GM12875 (cell line): Measurements from ENCODE around the gene FOXO6.

Source experiments
- H3K4me3 ChIP-seq: one replicate; pipeline ENCODE4 v1.5.1; 2011; ENCODE audit warnings: low read depth, low read length, control low read depth
- TF ChIP-seq, protein P1 (sequence below): IDR thresholded peaks from 2 replicates; pipeline ENCODE4 v1.5.1; 2011; ENCODE audit warnings: low read depth, mild to moderate bottlenecking, control low read depth, inconsistent platforms, low read length, moderate library complexity, borderline replicate concordance; ENCODE audit not compliant: insufficient read depth

FOXO6 gene

DNA sequence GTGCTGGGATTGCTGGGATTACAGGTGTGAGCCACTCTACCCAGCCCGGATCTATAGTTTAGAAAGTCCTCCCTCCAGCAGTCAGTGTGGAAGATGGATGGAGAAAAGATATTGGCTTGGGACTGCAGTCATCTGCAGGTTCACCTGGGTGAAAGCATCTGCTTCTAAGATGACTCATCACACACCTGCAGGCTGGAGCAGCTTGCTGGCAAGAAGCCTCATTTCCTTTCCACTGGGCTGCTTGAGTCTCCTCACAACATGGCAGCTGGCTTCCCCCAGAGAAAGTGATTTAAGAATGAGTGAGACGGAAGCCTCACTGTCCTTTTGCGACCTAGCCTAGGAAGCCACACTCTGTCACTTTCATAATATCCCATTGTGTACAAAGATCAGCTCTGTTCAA lies 50.0 kb downstream of the FOXO6 start:
- TF ChIP-seq, protein P1, sequence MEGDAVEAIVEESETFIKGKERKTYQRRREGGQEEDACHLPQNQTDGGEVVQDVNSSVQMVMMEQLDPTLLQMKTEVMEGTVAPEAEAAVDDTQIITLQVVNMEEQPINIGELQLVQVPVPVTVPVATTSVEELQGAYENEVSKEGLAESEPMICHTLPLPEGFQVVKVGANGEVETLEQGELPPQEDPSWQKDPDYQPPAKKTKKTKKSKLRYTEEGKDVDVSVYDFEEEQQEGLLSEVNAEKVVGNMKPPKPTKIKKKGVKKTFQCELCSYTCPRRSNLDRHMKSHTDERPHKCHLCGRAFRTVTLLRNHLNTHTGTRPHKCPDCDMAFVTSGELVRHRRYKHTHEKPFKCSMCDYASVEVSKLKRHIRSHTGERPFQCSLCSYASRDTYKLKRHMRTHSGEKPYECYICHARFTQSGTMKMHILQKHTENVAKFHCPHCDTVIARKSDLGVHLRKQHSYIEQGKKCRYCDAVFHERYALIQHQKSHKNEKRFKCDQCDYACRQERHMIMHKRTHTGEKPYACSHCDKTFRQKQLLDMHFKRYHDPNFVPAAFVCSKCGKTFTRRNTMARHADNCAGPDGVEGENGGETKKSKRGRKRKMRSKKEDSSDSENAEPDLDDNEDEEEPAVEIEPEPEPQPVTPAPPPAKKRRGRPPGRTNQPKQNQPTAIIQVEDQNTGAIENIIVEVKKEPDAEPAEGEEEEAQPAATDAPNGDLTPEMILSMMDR, result no peak
- H3K4me3 ChIP-seq, result no peak overlapping the region

- TF ChIP-seq, protein P1, result no peak
- no peak overlapping the region for H3K4me3 ChIP-seq
Measured at GRCh38 chr1:41412748-41413147, 51.5 kb downstream of the FOXO6 start.

DNA sequence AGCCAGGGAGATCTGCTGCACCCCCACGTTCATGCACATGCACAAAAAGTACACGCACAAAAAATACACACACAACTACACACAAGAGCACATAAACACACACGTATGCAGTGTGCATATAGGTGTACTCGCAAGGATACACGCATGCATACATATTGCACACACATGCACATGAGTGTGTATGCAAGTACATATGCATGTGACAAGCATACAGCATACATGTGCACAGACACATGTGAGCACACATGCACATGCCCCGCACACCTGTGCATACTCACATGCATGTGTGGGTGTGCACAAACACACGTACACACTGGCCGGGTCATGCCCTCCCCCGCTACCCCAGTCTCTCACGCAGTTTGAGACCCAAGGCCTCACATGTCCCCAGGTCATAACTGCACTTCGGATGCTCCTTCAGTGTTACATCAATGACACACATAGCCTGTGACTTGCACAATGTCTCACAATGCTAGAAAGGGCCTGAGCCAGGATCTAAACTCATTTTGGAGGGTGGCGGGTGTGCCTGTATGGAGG lies 52.6 kb downstream of the FOXO6 start:
- no peak overlapping the region for H3K4me3 ChIP-seq

DNA sequence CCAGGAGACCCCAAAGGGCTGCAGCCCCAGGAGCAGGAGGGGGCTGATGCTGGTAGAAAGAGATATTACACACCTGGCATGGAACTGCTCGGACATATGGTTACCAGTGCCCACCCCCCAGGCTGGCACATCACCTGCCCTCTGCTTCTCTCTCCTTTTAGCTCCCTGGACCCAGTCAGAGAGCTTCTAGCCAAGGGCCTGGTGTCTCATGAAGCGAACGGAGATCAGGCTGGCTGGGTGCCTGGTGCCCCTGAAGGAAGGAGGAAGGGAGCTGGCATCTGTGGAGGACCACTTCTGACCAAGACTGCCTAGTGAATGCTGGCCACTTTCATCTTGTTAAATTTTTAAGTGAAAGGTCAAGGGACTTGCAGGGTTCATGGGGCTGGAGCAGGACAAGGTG lies 53.1 kb downstream of the FOXO6 start:
- TF ChIP-seq, protein P1, result no peak

More for the DNA sequence above, 52.6 kb downstream of the FOXO6 start:
- TF ChIP-seq, protein P1, result no peak

DNA sequence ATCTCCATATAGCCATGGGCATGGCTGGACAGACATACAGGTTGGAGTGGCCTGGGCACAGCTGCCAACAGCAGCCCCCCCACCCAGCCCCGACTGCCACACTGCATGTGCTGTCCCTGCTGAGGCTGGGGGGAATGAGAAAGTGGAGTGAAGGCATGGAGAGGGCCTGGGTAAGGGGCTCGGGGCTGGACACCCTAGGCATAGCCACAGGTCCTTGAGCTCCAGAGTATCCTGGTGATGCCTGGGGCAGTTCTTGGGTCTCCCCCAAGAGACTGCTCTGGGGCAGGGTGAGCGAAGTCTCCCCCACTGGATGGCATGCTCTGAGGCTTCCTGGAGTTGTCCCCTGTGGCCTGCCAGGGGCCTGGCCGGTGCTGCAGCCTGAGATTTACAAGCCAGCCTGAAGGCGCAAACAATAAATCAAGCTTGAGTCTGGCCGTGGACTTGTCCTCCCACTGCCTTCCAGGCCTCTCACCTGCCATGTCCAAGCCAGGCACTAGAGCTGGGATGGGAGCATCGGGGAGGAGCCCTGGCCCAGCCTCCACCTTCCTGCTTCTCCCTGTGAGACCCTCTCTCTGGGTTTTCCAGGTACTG lies 53.6 kb downstream of the FOXO6 start:
- TF ChIP-seq, protein P1, result no peak
- no peak overlapping the region for H3K4me3 ChIP-seq

More for the DNA sequence above, 53.1 kb downstream of the FOXO6 start:
- H3K4me3 ChIP-seq, result no peak overlapping the region

- TF ChIP-seq, protein P1, result no peak
- no peak overlapping the region for H3K4me3 ChIP-seq
Measured at GRCh38 chr1:41416081-41416480, 54.8 kb downstream of the FOXO6 start.
